ENCODE data around the gene MIEF1. TPM values are rescaled to one million over a fixed set of nuclear protein-coding genes. Genes with fewer than 3 reads are reported as not detected.

MIEF1 gene
- total and polyA plus RNA-seq, 2 of the 8 experiments (the other 6 are each of a cell fraction or from before 2014, with no cell fraction given): 16.8 to 32.7 TPM

- Histone ChIP-seq H3K27ac (ENCODE audit: low read depth, low read length) (no peak overlapping the region), H3K4me2 (ENCODE audit: insufficient read depth in 1 of 2, low read depth in 2 of 2, low read length in 2 of 2) (no peak overlapping the region), H2AFZ (ENCODE audit: low read length) (no peak overlapping the region), H3K9me3 (ENCODE audit: insufficient read depth in 2 of 2, low read depth in 1 of 2, low read length in 1 of 2) (no peaks in the 10 kb centered on the region), H2BK5ac (ENCODE audit: low read depth, low read length) (no peak overlapping the region), H3K23me2 (ENCODE audit: low read depth, low read length) (peaks cover 6% of the 10 kb centered on the region; the same call in 1 of the 2 replicates), H3K4ac (replicated peaks; ENCODE audit: insufficient read length, low read depth, low read length) (no peak overlapping the region), H4K20me1 (replicated peaks in 1 of 2; ENCODE audit: control insufficient read depth in 1 of 2, insufficient read depth in 2 of 2, low read length in 2 of 2) (peaks cover 0 to 10% of the 10 kb centered on the region in 2 experiments), H2BK20ac (ENCODE audit: low read length) (no peak overlapping the region), H2BK120ac (replicated peaks; ENCODE audit: low read depth, low read length) (no peak overlapping the region), H2BK12ac (ENCODE audit: low read depth, low read length) (no peak overlapping the region), H3K79me1 (ENCODE audit: low read depth, low read length) (no peaks in the 10 kb centered on the region; the same call in 1 of the 2 replicates), H3K9ac (replicated peaks in 1 of 4; ENCODE audit: extremely low read depth in 1 of 4, low read depth in 3 of 4, low read length in 3 of 4) (no peak overlapping the region), H2BK15ac (ENCODE audit: low read length) (no peak overlapping the region), H4K91ac (replicated peaks; ENCODE audit: insufficient read length, low read length) (no peak overlapping the region), H3K27me3 (replicated peaks in 1 of 4; ENCODE audit: control insufficient read depth in 3 of 4, extremely low read depth in 1 of 4, insufficient read depth in 3 of 4, low read length in 3 of 4) (peaks cover 1 to 10% (median 7%) of the 10 kb centered on the region in 4 experiments; a peak in 6 of 7 replicates), H3K14ac (ENCODE audit: insufficient read length) (no peak overlapping the region), H3K79me2 (ENCODE audit: control insufficient read depth in 1 of 2, insufficient read depth in 2 of 2, low read length in 2 of 2) (no peaks in the 10 kb centered on the region), H3K36me3 (ENCODE audit: control insufficient read depth in 2 of 4, insufficient read depth in 4 of 4, low read length in 3 of 4) (no peaks in the 10 kb centered on the region), H2AK5ac (ENCODE audit: low read depth, low read length) (no peak overlapping the region), H4K5ac (ENCODE audit: insufficient read length, low read depth, low read length) (no peak overlapping the region), H4K8ac (ENCODE audit: extremely low read depth, insufficient read depth, low read length) (no peak overlapping the region), H3K23ac (ENCODE audit: insufficient read length) (no peak overlapping the region), H3K18ac (ENCODE audit: extremely low read depth, low read length) (no peak overlapping the region; the same call in 1 of the 2 replicates), H3K4me1 (replicated peaks in 1 of 4; ENCODE audit: control insufficient read depth in 3 of 4, insufficient read depth in 4 of 4, low read length in 3 of 4) (peaks cover 0 to 5% (median 0%) of the 10 kb centered on the region in 4 experiments; a peak in 3 of 7 replicates), H3K4me3 (ENCODE audit: extremely low read depth in 1 of 4, insufficient read depth in 2 of 4, low read depth in 3 of 4, low read length in 4 of 4) (no peak overlapping the region), H3K56ac (replicated peaks; ENCODE audit: insufficient read length, low read depth, low read length) (no peak overlapping the region)
- ChIA-PET POLR2A (ENCODE audit: partially characterized antibody) (interaction anchor here (0.6 to 1.6 kb wide), 4 partner anchors 10 to 61 kb away, joined by 3 to 7 read pairs (median 3); no protein-coding TSS in a partner anchor), CTCF (ENCODE audit: partially characterized antibody) (interaction anchor here (0.8 to 2.8 kb wide), 14 partner anchors 8 to 220 kb away, joined by 3 to 22 read pairs (median 6); no protein-coding TSS in a partner anchor)
- WGBS, 2 experiments (ENCODE audit: extremely low coverage in 1 of 2, insufficient coverage in 1 of 2, insufficient read length in 1 of 2, insufficient replicate concordance in 2 of 2, low coverage in 1 of 2, low lambda C conversion rate in 2 of 2, missing lambda C conversion rate in 1 of 2): 61% methylated on average over 13 of the region's 13 CpGs; no CpG with 5 or more reads in 1 of the 2 experiments
- DNase-seq (ENCODE audit: low read depth in 1 of 2, low spot score in 2 of 2): no peak
- peak; percentile 38 to 57 (median 52) for TF ChIP-seq CTCF (IDR thresholded peaks at IDR 0.05; ENCODE audit: control extremely low read depth in 1 of 3, insufficient read depth in 1 of 3, low read depth in 1 of 3, low read length in 3 of 3)
- TF ChIP-seq SAP30 (IDR thresholded peaks at IDR 0.05; ENCODE audit: insufficient read depth, insufficient replicate concordance, low read length): no peak
- no peak for TF ChIP-seq NANOG (IDR thresholded peaks at IDR 0.05; ENCODE audit: insufficient read depth, low read depth, low read length, poor library complexity, severe bottlenecking)
- TF ChIP-seq SIN3A (conservative IDR thresholded peaks at IDR 0.05 in 1 of 2, IDR thresholded peaks at IDR 0.05 in 1 of 2; ENCODE audit: low read depth in 1 of 2, low read length in 2 of 2): no peak
- peak; percentile 73 to 77 for TF ChIP-seq RAD21 (IDR thresholded peaks at IDR 0.05 in 1 of 2, conservative IDR thresholded peaks at IDR 0.05 in 1 of 2; ENCODE audit: low read depth in 2 of 2, low read length in 2 of 2)
- no peak for TF ChIP-seq CEBPB (IDR thresholded peaks at IDR 0.05; ENCODE audit: low read depth, low read length)
- no peak for TF ChIP-seq BRCA1 (IDR thresholded peaks at IDR 0.05; ENCODE audit: low read depth, low read length)
- FAIRE-seq: no peak
Observed at GRCh38 chr22:39462443-39463221, 39.5 kb upstream of the MIEF1 start.
